H1 (cell line): ENCODE data around the gene PRKAR2B. TPM values are rescaled to one million over a fixed set of nuclear protein-coding genes. Genes with fewer than 3 reads are reported as not detected.

ENCODE experiments used
- CTCF ChIA-PET: fragments of 300-600 bp; sonication (Branson Sonifier 250); formaldehyde crosslinking; loops from one replicate; lab custom pipeline; 2021; ENCODE audit not compliant: partially characterized antibody; lab: Charles Lee
- POLR2A ChIA-PET: fragments of 300-600 bp; sonication (Branson Sonifier 250); formaldehyde crosslinking; loops from one replicate; lab custom pipeline; 2021; ENCODE audit warnings: inconsistent platforms; ENCODE audit not compliant: partially characterized antibody; lab: Charles Lee
- DNase-seq, 2 experiments: peaks; one replicate each; pipeline versions ENCODE4 v3.0.0 to v3.0.0-alpha.2; 2010 to 2022; ENCODE audit warnings: low spot score in 2 of 2, low read depth in 1 of 2, mixed read lengths in 1 of 2
- FAIRE-seq: peaks from 2 replicates; lab custom pipeline; 2011; peaks lifted over from hg19 to GRCh38; lab: Jason Lieb, UNC
- H2AFZ ChIP-seq: 2 replicates; pipeline ENCODE4 v1.8.1; 2012; ENCODE audit warnings: low read length, inconsistent platforms
- H2AK5ac ChIP-seq: 2 replicates; pipeline ENCODE4 v1.6.1; 2013; ENCODE audit warnings: low read depth, low read length
- H2BK120ac ChIP-seq: replicated peaks from 2 replicates; pipeline ENCODE3; 2013; ENCODE audit warnings: low read depth, low read length, inconsistent platforms
- H2BK12ac ChIP-seq: 2 replicates; pipeline ENCODE4 v1.6.1; 2013; ENCODE audit warnings: low read depth, low read length
- H2BK15ac ChIP-seq: 2 replicates; pipeline ENCODE4 v1.6.1; 2013; ENCODE audit warnings: low read length
- H2BK20ac ChIP-seq: 2 replicates; pipeline ENCODE4 v1.6.1; 2013; ENCODE audit warnings: low read length
- H2BK5ac ChIP-seq: 2 replicates; pipeline ENCODE4 v1.6.1; 2013; ENCODE audit warnings: low read depth, low read length
- H3K14ac ChIP-seq: 2 replicates; pipeline ENCODE4 v1.6.1; 2013; ENCODE audit warnings: inconsistent platforms; ENCODE audit not compliant: insufficient read length
- H3K18ac ChIP-seq: 2 replicates; pipeline ENCODE4 v1.6.1; 2013; ENCODE audit warnings: low read length; ENCODE audit errors: extremely low read depth
- H3K23ac ChIP-seq: 2 replicates; pipeline ENCODE4 v1.6.1; 2013; ENCODE audit warnings: inconsistent platforms; ENCODE audit not compliant: insufficient read length
- H3K23me2 ChIP-seq: 2 replicates; pipeline ENCODE4 v1.6.1; 2013; ENCODE audit warnings: low read depth, low read length
- H3K27ac ChIP-seq: 2 replicates; pipeline ENCODE4 v1.6.1; 2011; ENCODE audit warnings: low read depth, low read length, inconsistent platforms
- H3K27me3 ChIP-seq, 4 experiments: replicated peaks in 1 of 4; 1 replicate in 1 of 4; 2 replicates in 3 of 4; pipeline versions ENCODE4 v1.6.1 to v1.8.1; 2011 to 2013; ENCODE audit warnings: low read length in 3 of 4, mild to moderate bottlenecking in 3 of 4, inconsistent platforms in 2 of 4, mixed read lengths in 2 of 4, moderate library complexity in 1 of 4; ENCODE audit not compliant: control insufficient read depth in 3 of 4, insufficient read depth in 3 of 4; ENCODE audit errors: extremely low read depth in 1 of 4
- H3K36me3 ChIP-seq, 4 experiments: 2 replicates each; pipeline versions ENCODE4 v1.6.1 to v1.8.1; 2011 to 2013; ENCODE audit warnings: mild to moderate bottlenecking in 4 of 4, low read length in 3 of 4, moderate library complexity in 2 of 4, control low read depth in 1 of 4, inconsistent platforms in 1 of 4; ENCODE audit not compliant: insufficient read depth in 4 of 4, control insufficient read depth in 2 of 4
- H3K4ac ChIP-seq: replicated peaks from 2 replicates; pipeline ENCODE3; 2013; ENCODE audit warnings: low read length, low read depth, mixed read lengths, inconsistent platforms; ENCODE audit not compliant: insufficient read length
- H3K4me1 ChIP-seq, 4 experiments: replicated peaks in 1 of 4; 1 replicate in 1 of 4; 2 replicates in 3 of 4; pipeline versions ENCODE4 v1.6.1 to v1.8.1; 2011 to 2013; ENCODE audit warnings: low read length in 3 of 4, inconsistent platforms in 2 of 4, mixed read lengths in 1 of 4; ENCODE audit not compliant: insufficient read depth in 4 of 4, control insufficient read depth in 3 of 4
- H3K4me2 ChIP-seq, 2 experiments: 2 replicates each; pipeline versions ENCODE4 v1.6.1 to v1.8.1; 2011 to 2013; ENCODE audit warnings: low read depth in 2 of 2, low read length in 2 of 2, control low read depth in 1 of 2, inconsistent platforms in 1 of 2, mild to moderate bottlenecking in 1 of 2; ENCODE audit not compliant: insufficient read depth in 1 of 2
- H3K4me3 ChIP-seq, 4 experiments: fragments of 200-600, 300-600 bp in 1 of 4; sonication (generic), shearing (Covaris generic), sonication (Bioruptor Twin) in 1 of 4; 2 replicates each; pipeline versions ENCODE4 v1.5.1 to v1.8.1; 2011 to 2016; ENCODE audit warnings: low read length in 4 of 4, low read depth in 3 of 4, control low read depth in 2 of 4, inconsistent platforms in 2 of 4, mild to moderate bottlenecking in 2 of 4, mixed read lengths in 1 of 4, moderate library complexity in 1 of 4; ENCODE audit not compliant: insufficient read depth in 2 of 4; ENCODE audit errors: extremely low read depth in 1 of 4
- H3K56ac ChIP-seq: replicated peaks from 2 replicates; pipeline ENCODE3; 2013; ENCODE audit warnings: low read depth, mild to moderate bottlenecking, mixed read lengths, low read length, inconsistent platforms; ENCODE audit not compliant: insufficient read length
- H3K79me1 ChIP-seq: 2 replicates; pipeline ENCODE4 v1.6.1; 2013; ENCODE audit warnings: low read depth, low read length, control low read depth
- H3K79me2 ChIP-seq, 2 experiments: 2 replicates each; pipeline versions ENCODE4 v1.6.1 to v1.8.1; 2012 to 2013; ENCODE audit warnings: low read length in 2 of 2, mild to moderate bottlenecking in 2 of 2, inconsistent platforms in 1 of 2; ENCODE audit not compliant: insufficient read depth in 2 of 2, control insufficient read depth in 1 of 2
- H3K9ac ChIP-seq, 4 experiments: replicated peaks in 1 of 4; 1 replicate in 1 of 4; 2 replicates in 3 of 4; pipeline versions ENCODE4 v1.6.1 to v1.8.1; 2011 to 2013; ENCODE audit warnings: low read depth in 3 of 4, low read length in 3 of 4, control low read depth in 2 of 4, mild to moderate bottlenecking in 2 of 4, moderate library complexity in 2 of 4, inconsistent platforms in 1 of 4; ENCODE audit errors: extremely low read depth in 1 of 4
- H3K9me3 ChIP-seq, 2 experiments: 2 replicates each; pipeline versions ENCODE4 v1.6.1 to v1.8.1; 2012 to 2013; ENCODE audit warnings: mild to moderate bottlenecking in 2 of 2, moderate library complexity in 2 of 2, control low read depth in 1 of 2, inconsistent platforms in 1 of 2, low read depth in 1 of 2, low read length in 1 of 2, mixed read lengths in 1 of 2; ENCODE audit not compliant: insufficient read depth in 2 of 2
- H4K20me1 ChIP-seq, 2 experiments: replicated peaks in 1 of 2; 2 replicates each; pipeline versions ENCODE3 to v1.8.1; 2011 to 2013; ENCODE audit warnings: inconsistent platforms in 2 of 2, low read length in 2 of 2, mild to moderate bottlenecking in 1 of 2; ENCODE audit not compliant: insufficient read depth in 2 of 2, control insufficient read depth in 1 of 2
- H4K5ac ChIP-seq: 2 replicates; pipeline ENCODE4 v1.6.1; 2013; ENCODE audit warnings: low read length, low read depth, mixed read lengths, inconsistent platforms; ENCODE audit not compliant: insufficient read length
- H4K8ac ChIP-seq: 2 replicates; pipeline ENCODE4 v1.8.0; 2013; ENCODE audit warnings: mild to moderate bottlenecking, moderate library complexity, low read length, inconsistent platforms; ENCODE audit not compliant: insufficient read depth; ENCODE audit errors: extremely low read depth
- H4K91ac ChIP-seq: replicated peaks from 2 replicates; pipeline ENCODE3; 2013; ENCODE audit warnings: low read length, mixed read lengths, inconsistent platforms; ENCODE audit not compliant: insufficient read length
- CHD1 ChIP-seq: IDR thresholded peaks from 2 replicates; pipeline ENCODE4 v1.6.1; 2012; ENCODE audit warnings: low read depth, low read length, improper control_type of control experiment
- HDAC6 ChIP-seq: IDR thresholded peaks from one replicate; pipeline ENCODE4 v1.7.1; 2012; ENCODE audit warnings: low read depth, mild to moderate bottlenecking, inconsistent platforms, low read length, moderate library complexity
- JUND ChIP-seq: IDR thresholded peaks from 2 replicates; pipeline ENCODE4 v1.6.1; 2011; ENCODE audit warnings: mild to moderate bottlenecking, improper control_type of control experiment, low read length
- PHF8 ChIP-seq: fragments of 200-600 bp; sonication (generic); conservative IDR thresholded peaks from 2 replicates; pipeline ENCODE4 v1.7.1; 2012; ENCODE audit warnings: low read depth, mild to moderate bottlenecking, inconsistent platforms, low read length, moderate library complexity
- POLR2A ChIP-seq, 2 experiments: IDR thresholded peaks; 1 replicate in 1 of 2; 2 replicates in 1 of 2; pipeline ENCODE4 v1.6.1; 2011; ENCODE audit warnings: low read depth in 2 of 2, low read length in 2 of 2, mild to moderate bottlenecking in 2 of 2; ENCODE audit errors: control extremely low read depth in 1 of 2
- RXRA ChIP-seq: IDR thresholded peaks from 2 replicates; pipeline ENCODE4 v1.6.1; 2011; ENCODE audit warnings: low read depth, mild to moderate bottlenecking, low read length, moderate library complexity; ENCODE audit not compliant: insufficient read depth
- SIN3A ChIP-seq, 2 experiments: IDR thresholded peaks in 1 of 2; conservative IDR thresholded peaks in 1 of 2; 2 replicates each; pipeline ENCODE4 v1.6.1; 2011 to 2012; ENCODE audit warnings: low read length in 2 of 2, improper control_type of control experiment in 1 of 2, low read depth in 1 of 2, mild to moderate bottlenecking in 1 of 2
- SIRT6 ChIP-seq: IDR thresholded peaks from one replicate; pipeline ENCODE4 v1.7.1; 2012; ENCODE audit warnings: low read length, inconsistent platforms
- WGBS, 2 experiments: shearing (Covaris generic) in 1 of 2; methylation state at CpG; one replicate each; pipeline versions ENCODE4 v1.1.6 to v1.1.7; 2013 to 2015; ENCODE audit warnings: low lambda C conversion rate in 2 of 2, mixed read lengths in 2 of 2, inconsistent platforms in 1 of 2, low coverage in 1 of 2, missing lambda C conversion rate in 1 of 2; ENCODE audit not compliant: insufficient replicate concordance in 2 of 2, insufficient coverage in 1 of 2, insufficient read length in 1 of 2; ENCODE audit errors: extremely low coverage in 1 of 2, missing lambda C conversion rate in 1 of 2; 5-methylcytosine and 5-hydroxymethylcytosine counted together
- polyA plus RNA-seq, 7 experiments: library from polyadenylated mRNA; depleted of rRNA in 3 of 7; stranded (reverse) in 5 of 7; unstranded in 2 of 7; fragments of >200 nt in 5 of 7; fragments of 200-250 nt in 2 of 7; gene quantifications; 1 replicate in 5 of 7; 2 replicates in 1 of 7; 4 replicates in 1 of 7; pipeline versions ENCODE4 v1.2.1 to v1.2.3, GENCODE V29; 2011 to 2013; ENCODE audit warnings: missing spikeins in 2 of 7, mixed read lengths in 2 of 7
- total RNA-seq: library from RNA; stranded (reverse); fragmentation: NEBNext Ultra II Directional; extraction: Animal tissue kit (Norgen Biotek cat#: 25700); gene quantifications from 2 replicates; pipeline ENCODE4 v1.2.1, GENCODE V29; 2021
- TF ChIP-seq, protein P1 (sequence below): IDR thresholded peaks from 2 replicates; pipeline ENCODE4 v1.6.1; 2011; ENCODE audit warnings: low read length, improper control_type of control experiment
- TF ChIP-seq, protein P2 (sequence below): IDR thresholded peaks from 2 replicates; pipeline ENCODE4 v1.6.1; 2012; ENCODE audit warnings: inconsistent platforms

The PRKAR2B gene
- total and polyA plus RNA-seq, 2 of the 8 experiments (the other 6 are each of a cell fraction or from before 2014, with no cell fraction given) = 10.4 to 37.0 TPM

DNA sequence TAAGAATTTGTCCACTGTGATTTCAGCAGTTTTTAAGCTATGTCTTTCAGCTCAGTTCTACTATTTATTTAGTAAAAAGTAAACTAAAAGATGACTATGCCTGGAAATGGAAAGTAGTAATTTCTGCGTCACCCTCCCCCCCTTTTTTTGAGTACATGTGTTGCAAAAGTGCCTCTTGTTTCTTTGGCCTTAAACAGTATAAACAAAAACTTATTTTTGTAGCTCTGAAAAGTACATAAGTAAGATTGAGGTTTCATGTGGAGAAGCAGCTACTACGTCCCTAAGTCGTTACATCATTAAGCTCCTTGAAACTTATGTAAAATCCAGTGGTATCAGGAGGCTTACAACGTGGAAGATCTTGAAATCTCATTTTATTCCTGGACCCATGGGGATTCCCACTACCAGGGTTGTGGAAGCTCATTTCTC is 78.0 kb downstream of the PRKAR2B start:
- H3K14ac ChIP-seq = no peak overlapping the region
- H3K23ac ChIP-seq = no peak overlapping the region
- H2AFZ ChIP-seq = no peak overlapping the region
- H3K9me3 ChIP-seq = no peaks in the 10 kb centered on the region
- ChIA-PET POLR2A (no interaction called here), CTCF (interaction anchor here (2.9 kb wide), 1 partner anchor 27 kb away, joined by 14 read pairs; no protein-coding TSS in a partner anchor)
- TF ChIP-seq PHF8 (no peak), CHD1 (no peak), POLR2A (IDR thresholded peaks at IDR 0.05; ENCODE audit: control extremely low read depth in 1 of 2, low read depth in 2 of 2, low read length in 2 of 2) (no peak), RXRA (no peak), HDAC6 (no peak), SIRT6 (no peak), JUND (no peak), SIN3A (conservative IDR thresholded peaks at IDR 0.05 in 1 of 2, IDR thresholded peaks at IDR 0.05 in 1 of 2; ENCODE audit: low read depth in 1 of 2, low read length in 2 of 2) (no peak)
- TF ChIP-seq, protein P1, sequence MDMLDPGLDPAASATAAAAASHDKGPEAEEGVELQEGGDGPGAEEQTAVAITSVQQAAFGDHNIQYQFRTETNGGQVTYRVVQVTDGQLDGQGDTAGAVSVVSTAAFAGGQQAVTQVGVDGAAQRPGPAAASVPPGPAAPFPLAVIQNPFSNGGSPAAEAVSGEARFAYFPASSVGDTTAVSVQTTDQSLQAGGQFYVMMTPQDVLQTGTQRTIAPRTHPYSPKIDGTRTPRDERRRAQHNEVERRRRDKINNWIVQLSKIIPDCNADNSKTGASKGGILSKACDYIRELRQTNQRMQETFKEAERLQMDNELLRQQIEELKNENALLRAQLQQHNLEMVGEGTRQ = no peak
- TF ChIP-seq, protein P2, sequence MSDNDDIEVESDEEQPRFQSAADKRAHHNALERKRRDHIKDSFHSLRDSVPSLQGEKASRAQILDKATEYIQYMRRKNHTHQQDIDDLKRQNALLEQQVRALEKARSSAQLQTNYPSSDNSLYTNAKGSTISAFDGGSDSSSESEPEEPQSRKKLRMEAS = no peak
- no peak overlapping the region for H3K4ac ChIP-seq
- FAIRE-seq (no peak), DNase-seq (no peak)
- H2BK15ac ChIP-seq = no peak overlapping the region
- H3K36me3 ChIP-seq = no peaks in the 10 kb centered on the region
- H3K79me2 ChIP-seq = peaks cover 0 to 4% of the 10 kb centered on the region in 2 experiments; a peak in 1 of 4 replicates
- H3K4me1 ChIP-seq = peaks cover 0 to 4% (median 0%) of the 10 kb centered on the region in 4 experiments; a peak in 2 of 7 replicates
- H2AK5ac ChIP-seq = no peak overlapping the region
- H2BK120ac ChIP-seq = no peak overlapping the region
- no peak overlapping the region for H3K27ac ChIP-seq
- H3K79me1 ChIP-seq = no peaks in the 10 kb centered on the region
- no peaks in the 10 kb centered on the region for H3K23me2 ChIP-seq
- H4K91ac ChIP-seq = no peak overlapping the region
- H4K20me1 ChIP-seq = no peaks in the 10 kb centered on the region
- H3K4me2 ChIP-seq = no peak overlapping the region
- WGBS, 2 experiments = 50% methylated on average over 4 of the region's 4 CpGs; no CpG with 5 or more reads in 1 of the 2 experiments
- H3K56ac ChIP-seq = no peak overlapping the region
- no peak overlapping the region for H4K8ac ChIP-seq
- no peak overlapping the region for H3K9ac ChIP-seq
- H2BK12ac ChIP-seq = no peak overlapping the region
- no peak overlapping the region for H3K18ac ChIP-seq
- H2BK5ac ChIP-seq = no peak overlapping the region
- no peak overlapping the region for H2BK20ac ChIP-seq
- no peak overlapping the region for H3K4me3 ChIP-seq
- no peak overlapping the region for H4K5ac ChIP-seq
- no peaks in the 10 kb centered on the region for H3K27me3 ChIP-seq
